Measurements from ENCODE around the gene IFT27. TPM values are rescaled to one million over a fixed set of nuclear protein-coding genes. Genes with fewer than 3 reads are reported as not detected.
"Not testable (repeated sequence)": the region's sequence is repeated elsewhere in the genome, so short reads cannot be mapped to it uniquely, and the experiment has no call there.

Gene IFT27
- total RNA-seq, 1 experiment from 2014 or later: 10.3 TPM

DNA sequence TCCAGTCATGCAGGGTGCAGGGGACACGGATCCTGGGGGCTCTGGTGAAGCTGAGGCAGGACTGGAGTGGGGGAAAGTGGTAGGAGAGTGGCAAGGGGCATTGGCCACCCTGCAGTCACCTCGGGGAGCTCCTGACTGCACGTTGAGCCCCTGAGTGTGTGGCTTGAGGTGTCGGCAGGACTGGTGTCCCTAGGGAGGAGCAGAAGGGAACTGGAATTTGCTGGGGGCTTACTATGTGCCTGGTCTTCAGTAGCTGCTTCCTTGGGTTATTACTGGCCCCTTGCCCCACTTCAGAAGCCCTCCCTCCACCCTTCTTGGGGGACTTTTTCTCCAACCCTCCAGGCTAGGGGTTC is 31.5 kb downstream of the IFT27 start:
- no peak for DNase-seq (ENCODE audit: low read depth)

GRCh38 chr22:36743591-36744412 is 32.1 kb downstream of the IFT27 start:
- no peak for DNase-seq (ENCODE audit: low read depth)

DNA sequence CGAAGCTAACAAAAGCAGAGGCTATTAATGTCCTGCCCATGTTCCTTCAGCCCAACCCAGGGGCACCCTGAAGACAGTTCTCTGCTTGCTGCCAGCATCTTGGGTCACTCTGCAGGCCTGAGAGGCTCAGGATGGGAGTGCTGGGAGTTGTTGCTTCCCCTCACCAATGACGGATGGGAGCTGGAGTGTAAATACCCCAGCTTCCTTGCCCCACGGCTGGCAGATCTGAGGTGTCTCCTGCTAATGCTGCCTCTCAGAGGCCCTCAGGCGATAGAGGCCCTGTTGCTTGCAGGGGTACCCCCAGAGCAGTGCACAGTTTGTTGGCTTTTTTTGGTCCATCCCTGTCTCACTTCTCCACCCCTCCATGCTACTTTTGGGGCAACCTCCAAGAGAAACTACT is 32.9 kb downstream of the IFT27 start:
- DNase-seq (ENCODE audit: low read depth): no peak

DNA sequence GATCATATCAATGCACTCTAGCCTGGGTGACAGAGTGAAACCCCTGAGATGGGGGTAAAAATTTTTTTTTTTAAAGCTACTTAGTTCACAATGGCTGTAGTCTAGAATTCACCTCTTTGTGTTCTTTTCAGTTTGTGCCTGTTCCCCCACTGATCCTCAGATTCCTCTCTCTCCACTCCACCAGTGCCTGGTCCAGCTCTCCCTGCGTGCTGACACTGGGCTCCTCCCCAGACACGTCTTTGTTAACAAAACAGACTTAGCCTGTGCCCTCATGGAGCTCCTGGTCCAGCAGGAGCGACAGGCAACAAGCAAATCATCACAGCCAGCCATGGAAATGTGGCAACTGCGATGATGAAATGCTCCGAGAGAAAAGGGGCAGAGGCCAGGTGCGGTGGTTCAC is 34.0 kb downstream of the IFT27 start:
- no peak for DNase-seq (ENCODE audit: low read depth)

DNA sequence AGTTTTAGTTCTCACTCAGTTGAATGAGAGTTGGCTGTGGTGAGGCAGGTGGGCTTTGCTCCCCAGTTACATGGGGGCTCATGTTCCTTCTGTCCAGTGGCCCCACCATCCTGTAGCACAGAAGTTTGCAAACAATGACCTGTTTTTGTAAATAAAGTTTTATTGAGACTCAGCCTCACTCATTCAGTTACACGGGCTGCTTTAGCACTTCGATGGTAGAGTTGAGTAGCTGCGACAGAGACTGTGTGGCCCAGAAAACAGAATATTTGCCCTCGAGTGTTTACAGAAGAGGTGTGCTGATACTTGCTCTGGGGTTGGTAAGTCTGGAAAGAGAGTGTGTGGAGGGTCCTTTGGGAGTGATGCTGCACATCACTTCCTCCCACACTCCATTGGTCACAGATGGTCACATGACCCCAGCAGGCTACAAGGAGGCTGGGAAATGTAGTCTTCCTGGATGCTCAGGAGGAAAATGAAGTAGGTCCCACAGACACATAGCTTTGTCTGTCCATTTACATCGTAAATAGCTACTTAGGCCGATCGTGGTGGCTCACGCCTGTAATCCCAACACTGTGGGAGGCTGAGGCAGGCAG is 34.6 kb downstream of the IFT27 start:
- DNase-seq (ENCODE audit: low read depth): peak; percentile 37

GRCh38 chr22:36740716-36741115 is 35.2 kb downstream of the IFT27 start:
- no peak for DNase-seq (ENCODE audit: low read depth)

DNA sequence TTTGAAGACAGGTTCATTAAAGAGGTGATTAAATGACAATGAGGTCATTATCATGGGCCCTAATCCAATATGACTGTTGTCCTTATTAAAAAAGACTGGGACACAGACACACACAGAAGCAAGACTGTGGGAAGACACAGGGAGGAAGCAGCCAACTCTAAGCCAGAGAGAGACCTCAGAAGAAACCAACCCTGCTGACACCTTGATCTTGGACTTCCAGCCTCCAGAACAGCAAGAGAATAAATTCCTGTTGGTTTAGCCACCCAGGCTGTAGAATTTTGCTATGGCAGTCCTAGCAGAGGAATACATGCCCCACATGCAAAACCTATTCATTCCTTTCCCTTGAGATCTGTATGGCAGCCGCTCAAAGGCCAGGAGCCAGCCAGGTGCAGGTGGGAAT is 36.7 kb downstream of the IFT27 start:
- DNase-seq (ENCODE audit: low read depth): no peak

- no peak for DNase-seq (ENCODE audit: low read depth)
Observed at GRCh38 chr22:36738416-36739020, 37.4 kb downstream of the IFT27 start.

DNA sequence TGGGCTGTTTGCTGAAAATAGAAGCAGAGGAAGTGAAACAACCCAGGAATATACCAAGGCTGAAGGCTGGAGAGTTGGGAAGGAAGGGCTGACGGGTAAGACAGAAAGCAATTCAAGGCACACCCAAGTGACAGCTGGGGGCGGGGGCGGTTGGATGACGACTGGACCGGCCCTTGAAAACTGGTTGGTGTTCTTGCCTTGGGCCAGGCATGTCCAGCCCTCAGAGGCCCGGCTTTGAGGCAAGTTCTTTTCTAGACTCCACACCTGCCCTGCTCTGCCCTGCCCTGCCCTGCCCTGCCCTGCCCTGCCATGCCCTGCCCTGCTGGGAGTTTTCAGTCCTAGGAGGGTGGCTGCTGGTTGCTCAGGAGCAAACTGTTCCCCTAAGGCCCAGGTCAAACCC is 38.1 kb downstream of the IFT27 start:
- DNase-seq (ENCODE audit: low read depth): no peak

GRCh38 chr22:36736701-36737320 is 39.1 kb downstream of the IFT27 start:
- no peak for DNase-seq (ENCODE audit: low read depth)

DNA sequence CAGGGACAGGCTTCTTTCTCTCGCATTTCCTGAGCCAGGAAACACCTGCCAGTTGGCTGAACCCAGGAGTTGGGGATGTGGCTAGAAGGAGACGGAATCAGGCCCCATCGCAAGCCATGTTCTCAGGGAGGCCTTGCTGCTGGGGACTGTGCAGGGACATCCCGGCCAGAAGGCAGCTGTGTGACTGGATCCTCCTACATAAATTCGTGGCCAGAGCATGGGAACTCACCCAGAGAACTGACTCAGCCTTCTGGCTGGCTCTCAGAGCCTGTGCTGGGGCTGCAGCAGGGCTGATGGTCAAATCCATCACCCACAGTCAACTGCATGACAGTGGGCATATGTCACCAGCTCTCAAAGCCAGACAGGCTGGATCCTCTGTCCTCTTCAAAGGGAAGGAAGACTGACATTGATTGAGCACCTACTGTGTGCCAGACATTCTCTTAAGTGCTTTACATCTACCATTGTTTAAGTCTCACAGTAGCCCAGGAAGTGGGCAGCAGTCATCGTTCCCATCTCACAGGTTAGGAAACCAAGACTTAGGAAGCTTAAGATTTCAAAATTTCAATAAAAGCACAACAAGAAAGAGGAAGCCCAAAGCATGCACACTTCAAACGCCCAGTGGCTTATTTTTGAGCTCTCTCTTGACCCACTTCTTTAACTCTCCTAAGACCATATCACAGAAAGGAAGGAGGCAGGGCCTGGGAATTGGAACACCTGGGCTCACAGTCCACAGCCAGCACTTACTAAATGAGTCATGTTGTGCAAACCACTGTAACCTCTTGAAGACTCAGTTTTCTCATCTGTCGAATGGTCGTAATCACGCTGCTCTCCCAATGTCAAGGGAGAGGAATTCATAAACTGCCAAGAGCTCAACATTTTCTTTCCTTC is 41.5 kb downstream of the IFT27 start:
- peak; percentile 47 for DNase-seq (ENCODE audit: low read depth)

GRCh38 chr22:36733271-36733670 is 42.6 kb downstream of the IFT27 start:
- no peak for DNase-seq (ENCODE audit: low read depth)

DNA sequence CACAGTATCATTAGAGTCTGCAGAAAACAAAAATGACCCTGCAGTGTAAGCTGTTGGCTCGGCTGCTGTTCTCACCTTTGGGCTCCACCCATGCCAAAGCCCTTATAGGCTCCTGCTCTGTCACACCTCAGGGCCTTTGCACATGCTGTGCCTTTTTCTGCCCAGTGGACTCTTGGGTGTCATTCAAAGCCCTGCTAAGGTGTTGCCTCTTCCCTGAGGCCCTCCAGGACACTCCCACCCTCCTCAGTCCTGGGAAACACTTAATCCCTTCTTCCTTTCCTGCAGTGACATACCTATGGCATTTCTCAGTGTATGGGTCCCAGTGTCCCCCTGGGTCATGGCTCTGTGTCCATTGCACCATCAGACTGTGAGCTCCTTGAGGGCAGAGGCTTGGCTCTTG is 43.3 kb downstream of the IFT27 start:
- no peak for DNase-seq (ENCODE audit: low read depth)

DNA sequence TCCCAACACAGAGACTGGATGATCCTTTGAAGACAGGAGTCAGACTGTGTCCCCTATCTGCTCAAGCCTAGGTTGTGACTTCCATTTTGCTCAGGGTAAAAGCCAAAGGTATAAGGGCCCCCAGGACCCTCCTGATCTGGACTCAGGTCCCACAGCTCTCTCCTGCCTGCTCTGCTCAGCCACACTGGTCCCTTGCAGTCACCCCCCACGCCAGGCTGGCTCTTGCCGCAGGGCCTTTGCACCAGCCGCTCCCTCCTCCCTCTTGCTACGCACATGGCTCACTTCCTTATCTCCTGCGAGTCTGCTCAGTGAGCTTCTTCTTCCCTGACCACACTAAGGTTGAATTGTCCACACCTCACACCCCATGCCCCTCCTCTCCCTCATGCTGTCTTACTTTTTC is 44.0 kb downstream of the IFT27 start:
- no peak for DNase-seq (ENCODE audit: low read depth)

DNA sequence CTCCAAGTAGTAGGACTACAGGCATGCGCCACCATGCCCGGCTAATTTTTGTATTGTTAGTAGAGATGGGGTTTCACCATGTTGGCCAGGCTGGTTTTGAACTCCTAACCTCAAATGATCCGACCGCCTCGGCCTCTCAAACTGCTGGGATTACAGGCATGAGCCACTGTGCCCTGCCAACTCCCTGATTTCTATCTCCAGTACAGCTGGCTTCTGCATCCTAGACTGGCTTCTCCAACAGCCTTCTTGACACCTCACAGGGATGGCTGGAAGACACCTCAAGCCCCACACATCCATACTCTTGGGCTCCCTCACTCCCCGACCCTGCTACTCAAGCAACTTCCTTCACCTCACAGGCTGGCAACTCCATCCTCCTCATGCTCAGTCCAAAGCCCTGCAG is 44.6 kb downstream of the IFT27 start:
- DNase-seq (ENCODE audit: low read depth): not testable (repeated sequence)

DNA sequence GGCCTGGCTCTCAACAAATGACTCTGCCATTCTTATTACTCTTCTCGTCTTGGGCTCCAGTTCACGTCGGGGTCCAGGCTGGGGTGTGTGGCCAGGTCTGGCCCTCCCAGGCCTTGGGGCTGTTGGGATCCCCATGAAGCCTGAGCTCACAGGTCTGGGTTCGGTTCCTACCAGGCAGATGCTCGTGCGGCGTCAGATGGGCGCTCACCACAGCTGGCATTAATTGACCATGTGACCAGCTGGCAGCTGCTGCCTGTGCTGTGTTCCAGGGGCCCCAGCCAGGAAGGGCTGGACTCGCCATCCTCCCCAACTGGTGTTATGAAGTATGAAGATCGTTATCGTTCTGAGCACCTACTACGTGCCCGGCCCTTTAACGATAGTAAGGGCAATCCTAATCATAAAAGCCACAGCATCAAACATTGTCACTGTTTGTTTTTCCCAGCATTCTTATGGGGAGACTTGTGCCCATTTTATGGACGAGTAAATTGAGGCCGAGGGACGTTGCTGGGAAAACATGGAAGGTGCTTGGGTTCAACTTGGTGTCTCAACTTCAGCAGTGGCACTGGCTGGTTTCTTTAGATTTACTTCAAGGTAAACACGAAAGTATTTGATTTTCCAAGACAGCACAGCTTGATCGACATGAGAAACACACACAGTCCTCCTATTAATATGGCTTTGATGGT is 45.6 kb downstream of the IFT27 start:
- no peak for DNase-seq (ENCODE audit: low read depth)

- DNase-seq (ENCODE audit: low read depth): no peak
Observed at GRCh38 chr22:36729321-36729720, 46.6 kb downstream of the IFT27 start.

DNA sequence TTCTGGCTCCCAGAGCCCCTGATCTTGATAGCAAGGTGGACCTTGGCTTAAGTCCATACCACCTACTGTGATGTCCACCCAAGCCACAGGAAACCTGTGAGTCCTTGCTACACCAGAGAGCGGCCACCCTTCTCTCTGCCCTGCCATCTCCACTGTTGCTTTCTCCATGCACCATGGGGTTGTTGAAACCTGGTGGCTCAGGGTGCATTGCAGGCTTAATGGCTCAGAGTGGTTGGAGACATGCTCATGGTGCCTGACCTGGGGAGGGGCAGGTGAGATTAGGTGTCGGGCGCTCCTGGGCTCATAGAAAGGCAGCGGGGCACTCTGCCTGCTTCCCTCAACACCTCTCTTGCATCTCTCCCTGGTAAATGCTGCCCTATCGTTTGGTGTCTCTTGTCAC is 47.4 kb downstream of the IFT27 start:
- DNase-seq (ENCODE audit: low read depth): no peak

DNA sequence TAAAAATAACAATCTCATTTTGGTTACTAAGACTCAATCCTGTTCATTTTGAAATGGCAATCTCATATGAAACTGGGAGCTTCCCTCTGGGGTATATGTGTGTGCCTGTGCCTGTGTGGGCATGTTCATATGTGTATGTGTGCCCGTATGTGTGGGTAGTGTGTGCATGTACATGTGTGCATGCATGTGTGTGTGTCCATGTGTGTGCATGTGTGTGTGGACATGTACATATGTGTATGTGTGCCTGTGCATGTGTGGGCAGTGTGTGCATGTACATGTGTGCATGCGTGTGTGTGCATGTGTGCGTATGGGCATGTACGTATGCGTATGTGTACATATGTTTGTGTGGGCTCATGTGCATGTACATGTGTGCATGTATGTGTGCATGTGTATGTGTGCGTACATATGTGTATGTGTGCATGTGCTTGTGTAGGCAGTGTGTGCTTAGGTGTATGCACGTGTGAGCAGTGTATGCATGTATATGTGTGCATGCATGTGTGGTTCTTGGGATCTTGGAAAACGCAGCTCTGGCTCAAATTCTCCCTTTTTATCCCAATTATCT is 47.9 kb downstream of the IFT27 start:
- no peak for DNase-seq (ENCODE audit: low read depth)

GRCh38 chr22:36727110-36727509 is 48.8 kb downstream of the IFT27 start:
- no peak for DNase-seq (ENCODE audit: low read depth)

DNA sequence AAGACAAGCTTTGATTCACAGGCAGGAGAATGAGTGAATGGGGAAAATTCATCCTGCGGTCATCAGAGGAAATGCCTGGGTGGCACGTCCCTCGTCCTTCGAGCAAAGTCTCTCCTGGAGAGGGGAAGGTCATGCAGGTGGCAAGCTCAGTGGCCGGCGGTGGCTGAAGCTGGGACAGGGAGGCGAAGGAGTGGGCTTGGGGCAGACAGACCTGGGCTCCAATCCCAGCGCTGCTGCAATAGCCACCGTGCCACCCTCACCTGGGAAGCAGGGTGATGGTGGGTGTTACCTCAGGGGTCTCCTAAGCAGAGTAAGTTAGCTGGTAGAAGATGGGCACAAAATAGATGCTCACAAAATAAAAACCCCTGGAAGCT is 49.9 kb downstream of the IFT27 start:
- DNase-seq (ENCODE audit: low read depth): peak; percentile 3
